ENCODE results near the gene PADI1.

GRCh38 chr1:17272066-17272465 lies 67.1 kb downstream of the PADI1 start:
- TF ChIP-seq EZH2 (IDR thresholded peaks at IDR 0.05; ENCODE audit: borderline replicate concordance) (no peak), CTCF (IDR thresholded peaks at IDR 0.05; ENCODE audit: poor library complexity) (no peak)
